ENCODE results near the gene PTPRF.

The PTPRF gene

GRCh38 chr1:43585557-43585956 is 54.9 kb downstream of the PTPRF start:
- DNase-seq = no peak

- DNase-seq = no peak
These were observed 55.6 kb downstream of the PTPRF start for GRCh38 chr1:43586136-43586731.

GRCh38 chr1:43587001-43587400 is 56.3 kb downstream of the PTPRF start:
- no peak for DNase-seq

- DNase-seq = no peak
These were observed 56.9 kb downstream of the PTPRF start for GRCh38 chr1:43587594-43587993.

GRCh38 chr1:43588592-43588991 is 57.9 kb downstream of the PTPRF start:
- DNase-seq = no peak

- peak; percentile 70 for DNase-seq
These were observed 59.8 kb downstream of the PTPRF start for GRCh38 chr1:43590388-43590925.

- DNase-seq = no peak
These were observed 60.5 kb downstream of the PTPRF start for GRCh38 chr1:43591181-43591580.

GRCh38 chr1:43592051-43592665 is 61.5 kb downstream of the PTPRF start:
- DNase-seq = no peak

GRCh38 chr1:43592974-43593683 is 62.4 kb downstream of the PTPRF start:
- no peak for DNase-seq

- DNase-seq = no peak
These were observed 65.9 kb downstream of the PTPRF start for GRCh38 chr1:43596579-43596978.

GRCh38 chr1:43597028-43597427 is 66.3 kb downstream of the PTPRF start:
- DNase-seq = no peak

- DNase-seq = no peak
These were observed 67.0 kb downstream of the PTPRF start for GRCh38 chr1:43597721-43598120.

- DNase-seq = no peak
These were observed 67.9 kb downstream of the PTPRF start for GRCh38 chr1:43598622-43599021.

- no peak for DNase-seq
These were observed 69.6 kb downstream of the PTPRF start for GRCh38 chr1:43600033-43601020.

- DNase-seq = peak; percentile 71
These were observed 72.3 kb downstream of the PTPRF start for GRCh38 chr1:43602990-43603389.

- no peak for DNase-seq
These were observed 73.5 kb downstream of the PTPRF start for GRCh38 chr1:43604192-43604591.

- no peak for DNase-seq
These were observed 74.5 kb downstream of the PTPRF start for GRCh38 chr1:43605157-43605556.

- no peak for DNase-seq
These were observed 75.1 kb downstream of the PTPRF start for GRCh38 chr1:43605766-43606165.

GRCh38 chr1:43606624-43607023 is 75.9 kb downstream of the PTPRF start:
- DNase-seq = no peak

- no peak for DNase-seq
These were observed 78.1 kb downstream of the PTPRF start for GRCh38 chr1:43608827-43609226.

- no peak for DNase-seq
These were observed 79.7 kb downstream of the PTPRF start for GRCh38 chr1:43610339-43610738.

- no peak for DNase-seq
These were observed 81.3 kb downstream of the PTPRF start for GRCh38 chr1:43611950-43612349.

- no peak for DNase-seq
These were observed 81.7 kb downstream of the PTPRF start for GRCh38 chr1:43612406-43612805.
